ENCODE data around the gene HSPBP1.
A peak's percentile ranks its signal among the peaks of the same experiment; 100 is the strongest.

Gene HSPBP1

DNA sequence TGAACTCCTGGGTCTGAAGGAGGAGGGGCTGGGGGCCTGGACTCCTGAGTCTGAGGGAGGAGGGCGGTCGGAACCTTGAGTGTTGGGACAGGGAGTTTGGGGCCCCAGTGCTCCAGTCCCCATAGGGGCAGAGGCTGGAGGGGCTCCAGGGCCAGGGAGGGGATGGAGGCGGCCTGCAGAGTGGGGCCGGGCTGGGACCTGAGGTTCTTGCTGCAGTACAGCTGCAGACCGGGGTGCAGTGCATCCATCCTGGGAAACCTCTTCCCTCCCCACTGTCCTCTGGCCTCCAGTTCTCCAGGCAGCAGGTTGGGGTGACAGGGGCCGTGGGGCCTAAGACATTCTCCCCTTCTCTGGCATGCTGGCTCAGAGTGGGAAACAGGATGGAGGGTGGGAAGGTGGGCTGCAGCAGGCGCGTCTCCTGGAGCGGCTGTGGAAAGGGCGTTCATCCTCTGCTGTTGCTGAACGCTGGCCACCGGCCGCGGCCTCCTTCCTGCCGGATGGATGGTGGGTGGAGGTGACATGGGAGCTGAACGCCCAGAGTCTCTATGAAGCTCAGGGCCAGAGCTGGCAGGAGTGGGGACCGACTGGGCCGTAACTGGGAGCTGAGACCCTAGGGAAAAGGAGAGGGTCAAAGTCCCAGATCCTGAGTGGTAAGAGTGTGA is 5.5 kb upstream of the HSPBP1 start:
- Histone ChIP-seq H3K27ac (ENCODE audit: extremely low read depth, low read depth, low read length) (peak overlapping the region; percentile 37; the same call in 1 of the 2 replicates), H3K9me3 (ENCODE audit: control insufficient read depth, insufficient read depth, low read depth, low read length) (no peaks in the 10 kb centered on the region), H3K4me3 (ENCODE audit: low read depth, low read length) (peak overlapping the region; percentile 53; the same call in 1 of the 2 replicates), H3K36me3 (ENCODE audit: control insufficient read depth in 2 of 2, insufficient read depth in 1 of 2, low read length in 2 of 2) (peaks cover 11 to 20% of the 10 kb centered on the region in 2 experiments; a peak in 2 of 3 replicates), H3K4me1 (ENCODE audit: control insufficient read depth, insufficient read depth, low read length) (peaks cover 7% of the 10 kb centered on the region; the same call in 1 of the 2 replicates)
- TF ChIP-seq ZNF600 (tag by site-specific recombination; IDR thresholded peaks at IDR 0.05) (0 out of 2 replicates have a peak, but pooled peaks have one; percentile 51), ZNF202 (tag by site-specific recombination; IDR thresholded peaks at IDR 0.05; ENCODE audit: borderline replicate concordance) (no peak), ZNF433 (tag by site-specific recombination; IDR thresholded peaks at IDR 0.05; ENCODE audit: low read depth) (no peak)
- TF ChIP-seq, protein P1, sequence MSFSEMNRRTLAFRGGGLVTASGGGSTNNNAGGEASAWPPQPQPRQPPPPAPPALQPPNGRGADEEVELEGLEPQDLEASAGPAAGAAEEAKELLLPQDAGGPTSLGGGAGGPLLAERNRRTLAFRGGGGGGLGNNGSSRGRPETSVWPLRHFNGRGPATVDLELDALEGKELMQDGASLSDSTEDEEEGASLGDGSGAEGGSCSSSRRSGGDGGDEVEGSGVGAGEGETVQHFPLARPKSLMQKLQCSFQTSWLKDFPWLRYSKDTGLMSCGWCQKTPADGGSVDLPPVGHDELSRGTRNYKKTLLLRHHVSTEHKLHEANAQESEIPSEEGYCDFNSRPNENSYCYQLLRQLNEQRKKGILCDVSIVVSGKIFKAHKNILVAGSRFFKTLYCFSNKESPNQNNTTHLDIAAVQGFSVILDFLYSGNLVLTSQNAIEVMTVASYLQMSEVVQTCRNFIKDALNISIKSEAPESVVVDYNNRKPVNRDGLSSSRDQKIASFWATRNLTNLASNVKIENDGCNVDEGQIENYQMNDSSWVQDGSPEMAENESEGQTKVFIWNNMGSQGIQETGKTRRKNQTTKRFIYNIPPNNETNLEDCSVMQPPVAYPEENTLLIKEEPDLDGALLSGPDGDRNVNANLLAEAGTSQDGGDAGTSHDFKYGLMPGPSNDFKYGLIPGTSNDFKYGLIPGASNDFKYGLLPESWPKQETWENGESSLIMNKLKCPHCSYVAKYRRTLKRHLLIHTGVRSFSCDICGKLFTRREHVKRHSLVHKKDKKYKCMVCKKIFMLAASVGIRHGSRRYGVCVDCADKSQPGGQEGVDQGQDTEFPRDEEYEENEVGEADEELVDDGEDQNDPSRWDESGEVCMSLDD (tag by site-specific recombination; IDR thresholded peaks at IDR 0.05), result peak; percentile 42; the same call in 1 of the 2 replicates
- ChIA-PET POLR2A (interaction anchor here (0.7 kb wide), 1 partner anchor 55 kb away, joined by 4 read pairs; no protein-coding TSS in a partner anchor), CTCF (no interaction called here)

DNA sequence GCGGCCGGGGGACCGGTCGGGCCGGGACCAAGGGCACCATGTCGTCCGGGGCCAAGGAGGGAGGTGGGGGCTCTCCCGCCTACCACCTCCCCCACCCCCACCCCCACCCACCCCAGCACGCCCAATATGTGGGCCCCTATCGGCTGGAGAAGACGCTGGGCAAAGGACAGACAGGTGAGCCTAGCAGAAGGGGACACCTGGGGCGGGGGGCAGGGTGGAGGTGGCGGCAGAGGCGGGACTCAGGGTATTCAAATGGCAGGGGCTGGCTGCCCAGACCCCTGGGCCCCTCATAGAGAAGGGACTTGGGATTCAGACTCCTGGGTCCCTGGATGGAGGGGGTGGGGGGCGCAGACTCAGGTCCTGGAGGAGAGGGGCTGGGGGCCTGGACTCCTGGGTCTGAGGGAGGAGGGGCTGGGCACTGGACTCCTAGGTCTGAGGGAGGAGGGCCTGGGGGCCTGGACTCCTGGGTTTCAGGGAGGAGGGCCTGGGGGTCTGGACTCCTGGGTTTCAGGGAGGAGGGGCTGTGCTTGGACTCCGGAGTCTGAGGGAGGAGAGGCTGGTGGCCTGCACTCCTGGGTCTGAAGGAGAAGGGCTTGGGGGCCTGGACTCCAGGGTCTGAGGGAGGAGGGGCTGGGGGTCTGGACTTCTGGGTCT is 4.6 kb upstream of the HSPBP1 start:
- peak overlapping the region; percentile 53 for H3K4me3 ChIP-seq (ENCODE audit: low read depth, low read length)
- CTCF ChIA-PET, result interaction anchor here (1.8 kb wide), 1 partner anchor 8 kb away, joined by 7 read pairs; no protein-coding TSS in a partner anchor

DNA sequence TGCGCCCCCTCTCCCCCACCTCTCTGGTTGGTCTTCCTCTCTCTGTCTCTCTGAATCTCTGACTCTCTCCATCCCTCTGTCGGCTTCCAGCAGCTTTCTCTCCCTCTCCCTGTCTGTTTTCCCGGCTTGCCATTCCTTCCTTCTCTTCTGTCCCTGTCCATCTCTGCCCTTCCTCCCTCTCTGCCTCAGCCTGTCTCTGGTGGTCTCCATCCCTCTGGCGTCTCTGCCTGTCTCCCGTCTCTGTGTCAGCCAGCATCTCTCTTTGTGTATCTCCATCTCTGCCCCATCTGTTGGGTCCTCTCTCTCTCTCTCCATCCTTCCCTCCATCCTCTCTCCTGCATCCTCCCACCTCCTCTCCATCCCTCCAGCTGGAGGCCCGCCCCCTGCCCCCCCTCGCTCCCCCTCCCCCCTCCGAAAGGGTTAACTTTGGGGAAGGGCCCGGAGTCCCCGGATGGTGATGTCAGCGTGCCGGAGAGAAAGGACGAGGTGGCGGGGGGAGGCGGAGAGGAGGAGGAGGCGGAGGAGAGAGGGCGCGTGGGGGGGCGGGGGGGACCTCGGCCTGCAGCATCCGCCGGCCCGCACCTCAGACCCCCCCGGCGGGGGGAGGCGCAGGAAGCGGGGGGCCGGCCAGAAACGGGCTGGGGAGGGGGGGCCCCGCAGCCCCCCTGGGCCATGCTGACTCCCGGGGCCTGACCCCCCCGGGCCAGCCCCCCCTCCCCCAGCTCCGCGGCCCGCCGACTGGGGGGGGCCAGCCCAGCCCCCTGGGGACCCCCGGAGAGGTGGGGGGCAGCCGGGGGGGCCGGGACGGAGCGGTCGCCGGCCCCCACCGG is 3.9 kb upstream of the HSPBP1 start, which contains the start of gene BRSK1:
Gene BRSK1, plus strand, starts transcription at position 450 of the 830 bp plus-strand sequence. CDS start 446 bp downstream, outside the sequence.
- Histone ChIP-seq H3K4me1 (ENCODE audit: control insufficient read depth, insufficient read depth, low read length) (peaks cover 12% of the 10 kb centered on the region), H3K9me3 (ENCODE audit: control insufficient read depth, insufficient read depth, low read depth, low read length) (no peaks in the 10 kb centered on the region), H3K4me3 (ENCODE audit: low read depth, low read length) (peak within 1 kb of the TSS; percentile 53), H3K36me3 (ENCODE audit: control insufficient read depth in 2 of 2, insufficient read depth in 1 of 2, low read length in 2 of 2) (peaks cover 0 to 11% of the 10 kb centered on the region in 2 experiments; a peak in 2 of 3 replicates), H3K27ac (ENCODE audit: extremely low read depth, low read depth, low read length) (peak within 1 kb of the TSS; percentile 37; the same call in 1 of the 2 replicates)
- CTCF ChIA-PET, result interaction anchor here (1.8 kb wide), 1 partner anchor 8 kb away, joined by 7 read pairs; no protein-coding TSS in a partner anchor
- POLR2A ChIA-PET, result interaction anchor here (0.7 to 2.0 kb wide), 9 partner anchors 23 to 341 kb away, joined by 3 to 11 read pairs (median 4); partner anchors contain the start of genes ISOC2, KMT5C, PPP6R1 and UBE2S
- TF ChIP-seq ZNF146 (tag by site-specific recombination; IDR thresholded peaks at IDR 0.05) (no peak), ZNF184 (tag by site-specific recombination; IDR thresholded peaks at IDR 0.05) (no peak), ZNF571 (tag by site-specific recombination; IDR thresholded peaks at IDR 0.05) (no peak), HOXA7 (CRISPR knock-in tag; IDR thresholded peaks at IDR 0.05; ENCODE audit: borderline replicate concordance) (no peak), ZNF664 (tag by site-specific recombination; IDR thresholded peaks at IDR 0.05) (no peak), ZNF37A (tag by site-specific recombination; IDR thresholded peaks at IDR 0.05) (no peak), ZNF791 (tag by site-specific recombination; IDR thresholded peaks at IDR 0.05) (peak; percentile 55; the same call in 1 of the 2 replicates), TCF7L2 (IDR thresholded peaks at IDR 0.05; ENCODE audit: borderline replicate concordance, low read depth, low read length) (no peak)
- TF ChIP-seq, protein P2, sequence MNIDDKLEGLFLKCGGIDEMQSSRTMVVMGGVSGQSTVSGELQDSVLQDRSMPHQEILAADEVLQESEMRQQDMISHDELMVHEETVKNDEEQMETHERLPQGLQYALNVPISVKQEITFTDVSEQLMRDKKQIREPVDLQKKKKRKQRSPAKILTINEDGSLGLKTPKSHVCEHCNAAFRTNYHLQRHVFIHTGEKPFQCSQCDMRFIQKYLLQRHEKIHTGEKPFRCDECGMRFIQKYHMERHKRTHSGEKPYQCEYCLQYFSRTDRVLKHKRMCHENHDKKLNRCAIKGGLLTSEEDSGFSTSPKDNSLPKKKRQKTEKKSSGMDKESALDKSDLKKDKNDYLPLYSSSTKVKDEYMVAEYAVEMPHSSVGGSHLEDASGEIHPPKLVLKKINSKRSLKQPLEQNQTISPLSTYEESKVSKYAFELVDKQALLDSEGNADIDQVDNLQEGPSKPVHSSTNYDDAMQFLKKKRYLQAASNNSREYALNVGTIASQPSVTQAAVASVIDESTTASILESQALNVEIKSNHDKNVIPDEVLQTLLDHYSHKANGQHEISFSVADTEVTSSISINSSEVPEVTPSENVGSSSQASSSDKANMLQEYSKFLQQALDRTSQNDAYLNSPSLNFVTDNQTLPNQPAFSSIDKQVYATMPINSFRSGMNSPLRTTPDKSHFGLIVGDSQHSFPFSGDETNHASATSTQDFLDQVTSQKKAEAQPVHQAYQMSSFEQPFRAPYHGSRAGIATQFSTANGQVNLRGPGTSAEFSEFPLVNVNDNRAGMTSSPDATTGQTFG (tag by site-specific recombination; IDR thresholded peaks at IDR 0.05; ENCODE audit: borderline replicate concordance), result 0 out of 2 replicates have a peak, but pooled peaks have one; percentile 61
- TF ChIP-seq, protein P3, sequence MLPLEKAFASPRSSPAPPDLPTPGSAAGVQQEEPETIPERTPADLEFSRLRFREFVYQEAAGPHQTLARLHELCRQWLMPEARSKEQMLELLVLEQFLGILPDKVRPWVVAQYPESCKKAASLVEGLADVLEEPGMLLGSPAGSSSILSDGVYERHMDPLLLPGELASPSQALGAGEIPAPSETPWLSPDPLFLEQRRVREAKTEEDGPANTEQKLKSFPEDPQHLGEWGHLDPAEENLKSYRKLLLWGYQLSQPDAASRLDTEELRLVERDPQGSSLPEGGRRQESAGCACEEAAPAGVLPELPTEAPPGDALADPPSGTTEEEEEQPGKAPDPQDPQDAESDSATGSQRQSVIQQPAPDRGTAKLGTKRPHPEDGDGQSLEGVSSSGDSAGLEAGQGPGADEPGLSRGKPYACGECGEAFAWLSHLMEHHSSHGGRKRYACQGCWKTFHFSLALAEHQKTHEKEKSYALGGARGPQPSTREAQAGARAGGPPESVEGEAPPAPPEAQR (tag by site-specific recombination; IDR thresholded peaks at IDR 0.05), result peak; percentile 62; the same call in 1 of the 2 replicates
- TF ChIP-seq, protein P4, sequence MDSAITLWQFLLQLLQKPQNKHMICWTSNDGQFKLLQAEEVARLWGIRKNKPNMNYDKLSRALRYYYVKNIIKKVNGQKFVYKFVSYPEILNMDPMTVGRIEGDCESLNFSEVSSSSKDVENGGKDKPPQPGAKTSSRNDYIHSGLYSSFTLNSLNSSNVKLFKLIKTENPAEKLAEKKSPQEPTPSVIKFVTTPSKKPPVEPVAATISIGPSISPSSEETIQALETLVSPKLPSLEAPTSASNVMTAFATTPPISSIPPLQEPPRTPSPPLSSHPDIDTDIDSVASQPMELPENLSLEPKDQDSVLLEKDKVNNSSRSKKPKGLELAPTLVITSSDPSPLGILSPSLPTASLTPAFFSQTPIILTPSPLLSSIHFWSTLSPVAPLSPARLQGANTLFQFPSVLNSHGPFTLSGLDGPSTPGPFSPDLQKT (IDR thresholded peaks at IDR 0.05; ENCODE audit: borderline replicate concordance, low read depth, low read length), result no peak

More for the DNA sequence above, 4.6 kb upstream of the HSPBP1 start:
- TF ChIP-seq GLIS1 (tag by site-specific recombination; IDR thresholded peaks at IDR 0.05) (peak; percentile 30; the same call in 1 of the 2 replicates), GLIS2 (tag by site-specific recombination; IDR thresholded peaks at IDR 0.05) (0 out of 2 replicates have a peak, but pooled peaks have one; percentile 27)
- TF ChIP-seq, protein P5, sequence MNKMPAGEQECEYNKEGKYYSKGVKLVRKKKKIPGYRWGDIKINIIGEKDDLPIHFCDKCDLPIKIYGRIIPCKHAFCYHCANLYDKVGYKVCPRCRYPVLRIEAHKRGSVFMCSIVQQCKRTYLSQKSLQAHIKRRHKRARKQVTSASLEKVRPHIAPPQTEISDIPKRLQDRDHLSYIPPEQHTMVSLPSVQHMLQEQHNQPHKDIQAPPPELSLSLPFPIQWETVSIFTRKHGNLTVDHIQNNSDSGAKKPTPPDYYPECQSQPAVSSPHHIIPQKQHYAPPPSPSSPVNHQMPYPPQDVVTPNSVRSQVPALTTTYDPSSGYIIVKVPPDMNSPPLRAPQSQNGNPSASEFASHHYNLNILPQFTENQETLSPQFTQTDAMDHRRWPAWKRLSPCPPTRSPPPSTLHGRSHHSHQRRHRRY (tag by site-specific recombination; IDR thresholded peaks at IDR 0.05), result no peak
- POLR2A ChIA-PET, result interaction anchor here (1.0 to 2.0 kb wide), 2 partner anchors 55 to 177 kb away, joined by 3 to 6 read pairs; partner anchors contain the start of genes ISOC2 and KMT5C
- Histone ChIP-seq H3K27ac (ENCODE audit: extremely low read depth, low read depth, low read length) (peak overlapping the region; percentile 37; the same call in 1 of the 2 replicates), H3K36me3 (ENCODE audit: control insufficient read depth in 2 of 2, insufficient read depth in 1 of 2, low read length in 2 of 2) (peaks cover 2 to 19% of the 10 kb centered on the region in 2 experiments; a peak in 2 of 3 replicates), H3K9me3 (ENCODE audit: control insufficient read depth, insufficient read depth, low read depth, low read length) (no peaks in the 10 kb centered on the region), H3K4me1 (ENCODE audit: control insufficient read depth, insufficient read depth, low read length) (peaks cover 7% of the 10 kb centered on the region; the same call in 1 of the 2 replicates)

All from HEK293 (cell line).